ENCODE results near the gene NPIPA5.
"Not testable (repeated sequence)": the region's sequence is repeated elsewhere in the genome, so short reads cannot be mapped to it uniquely, and the experiment has no call there.

Gene NPIPA5

DNA sequence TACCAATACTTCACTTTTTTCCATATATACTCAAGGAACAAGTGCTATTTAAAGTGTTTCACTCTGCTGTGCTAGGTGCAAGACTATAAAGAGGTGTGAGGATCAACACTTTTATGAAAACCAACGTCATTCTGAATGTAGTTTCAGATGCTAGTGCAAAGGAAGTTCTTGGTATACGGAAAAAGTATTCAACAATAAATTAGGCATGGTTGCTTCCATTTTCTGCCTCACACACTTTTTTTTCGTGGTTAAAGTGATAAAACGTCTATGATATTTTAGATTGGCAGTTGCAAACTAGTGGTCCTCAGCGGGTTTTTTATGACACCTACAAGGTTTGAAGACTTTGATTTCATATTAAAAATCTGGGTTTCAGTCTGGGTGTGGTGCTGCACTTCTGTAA, 11.8 kb upstream of the NPIPA5 start:
- DNase-seq = not testable (repeated sequence)

DNA sequence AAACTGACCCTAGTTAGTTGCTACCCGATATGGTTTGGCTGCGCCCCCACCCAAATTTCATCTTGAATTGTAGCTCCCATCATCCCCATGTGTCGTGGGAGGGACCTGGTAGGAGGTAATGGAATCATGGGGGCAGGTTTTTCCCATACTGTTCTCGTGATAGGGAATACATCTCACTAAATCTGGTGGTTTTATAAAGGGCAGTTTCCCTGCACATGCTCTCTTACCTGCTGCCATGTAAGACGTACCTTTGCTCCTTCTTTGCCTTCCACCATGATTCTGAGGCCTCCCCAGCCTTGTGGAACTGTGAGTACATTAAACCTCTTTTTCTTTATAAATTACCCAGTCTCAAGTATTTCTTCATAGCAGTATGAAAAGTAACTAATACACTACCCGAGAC, 10.0 kb upstream of the NPIPA5 start:
- not testable (repeated sequence) for DNase-seq

GRCh38 chr16:15382810-15383209, 4.7 kb upstream of the NPIPA5 start:
- not testable (repeated sequence) for DNase-seq

- DNase-seq = not testable (repeated sequence)
Observed at GRCh38 chr16:15357495-15357894, 20.6 kb downstream of the NPIPA5 start.

GRCh38 chr16:15354846-15355245, 23.2 kb downstream of the NPIPA5 start:
- not testable (repeated sequence) for DNase-seq

GRCh38 chr16:15352852-15353251, 25.2 kb downstream of the NPIPA5 start:
- not testable (repeated sequence) for DNase-seq

- not testable (repeated sequence) for DNase-seq
Observed at GRCh38 chr16:15351745-15352144, 26.3 kb downstream of the NPIPA5 start.

- DNase-seq = not testable (repeated sequence)
Observed at GRCh38 chr16:15351251-15351650, 26.8 kb downstream of the NPIPA5 start.

DNA sequence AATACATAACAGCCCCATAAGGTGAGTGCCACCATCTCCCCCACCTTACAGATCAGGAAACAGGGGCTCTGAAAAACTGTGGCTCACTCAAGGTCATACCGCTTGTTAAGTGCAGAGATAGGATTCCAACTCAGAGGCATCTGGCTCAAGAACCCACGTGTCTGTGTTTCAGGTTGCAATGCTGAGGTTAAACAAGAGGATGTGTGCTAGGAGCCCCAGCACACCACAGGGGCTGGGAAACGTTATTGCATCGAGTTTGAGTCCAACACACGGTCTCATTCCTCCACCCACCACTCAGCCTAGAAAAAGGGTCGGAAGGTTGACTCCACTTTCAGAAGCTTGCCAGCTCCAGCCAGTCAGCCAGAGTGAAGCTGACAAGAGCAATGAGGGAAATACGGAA, 29.4 kb downstream of the NPIPA5 start:
- DNase-seq = not testable (repeated sequence)

DNA sequence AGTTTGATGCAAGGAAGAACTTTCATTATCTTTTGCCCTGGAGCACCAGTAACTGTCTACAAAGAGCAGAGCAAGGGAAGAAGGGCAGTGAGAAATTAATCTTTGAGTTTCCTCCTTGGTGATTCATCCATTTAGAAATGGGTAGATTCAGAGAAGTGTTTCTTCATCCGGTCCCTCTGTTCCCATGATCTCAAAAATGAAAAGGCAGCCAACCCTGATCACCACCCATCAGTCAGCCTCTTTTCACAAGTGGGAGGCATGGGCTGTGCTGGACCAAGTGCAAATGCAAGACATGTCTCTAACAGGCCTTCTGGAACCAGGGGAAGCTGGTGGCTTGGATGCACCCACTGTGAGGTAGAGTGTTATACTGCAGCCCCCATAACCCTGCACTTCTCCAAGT, 35.8 kb downstream of the NPIPA5 start:
- DNase-seq = not testable (repeated sequence)

- not testable (repeated sequence) for DNase-seq
Observed at GRCh38 chr16:15338986-15339385, 39.1 kb downstream of the NPIPA5 start.

GRCh38 chr16:15337974-15338605, 40.0 kb downstream of the NPIPA5 start:
- DNase-seq = not testable (repeated sequence)

DNA sequence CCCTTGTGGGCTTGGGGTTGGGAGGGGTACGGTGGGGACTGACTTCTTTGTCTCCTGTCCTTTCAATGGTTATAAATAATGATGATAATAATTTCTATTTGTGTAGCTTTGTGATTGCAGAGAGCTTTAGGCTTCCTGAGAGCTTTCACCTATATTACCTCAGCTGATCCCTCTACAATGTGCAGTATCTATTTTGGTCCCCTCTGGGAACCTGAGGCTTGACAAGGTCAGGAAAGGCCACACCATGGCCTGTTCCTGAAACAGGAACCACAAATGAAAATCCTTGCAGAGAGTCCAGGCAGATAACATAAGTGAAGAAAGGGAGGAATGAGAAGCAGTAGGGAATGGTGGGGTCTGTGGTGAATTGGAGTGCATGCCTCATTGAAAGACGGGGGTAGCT, 42.5 kb downstream of the NPIPA5 start:
- DNase-seq = not testable (repeated sequence)

DNA sequence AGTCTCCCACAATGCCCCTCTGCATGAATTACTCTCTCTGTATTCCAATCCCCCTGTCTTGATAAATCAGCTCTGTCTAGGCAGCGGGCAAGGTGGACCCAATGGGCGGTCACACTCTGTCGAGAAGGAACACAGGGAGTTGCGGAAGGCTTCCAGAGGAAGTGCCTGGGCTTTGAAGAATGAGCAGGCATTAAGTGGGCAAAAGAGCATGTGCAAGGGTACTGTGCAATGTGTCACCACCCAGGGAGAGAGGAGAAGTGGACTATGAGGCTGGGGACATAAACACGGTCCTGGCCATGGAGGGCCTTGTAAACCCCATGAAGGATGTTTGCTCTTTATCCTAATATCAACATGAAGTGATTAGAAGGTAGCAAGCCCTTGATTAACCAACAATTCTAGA, 44.1 kb downstream of the NPIPA5 start:
- not testable (repeated sequence) for DNase-seq

- DNase-seq = not testable (repeated sequence)
Observed at GRCh38 chr16:15330978-15331377, 47.1 kb downstream of the NPIPA5 start.

- not testable (repeated sequence) for DNase-seq
Observed at GRCh38 chr16:15324954-15325353, 53.1 kb downstream of the NPIPA5 start.

DNA sequence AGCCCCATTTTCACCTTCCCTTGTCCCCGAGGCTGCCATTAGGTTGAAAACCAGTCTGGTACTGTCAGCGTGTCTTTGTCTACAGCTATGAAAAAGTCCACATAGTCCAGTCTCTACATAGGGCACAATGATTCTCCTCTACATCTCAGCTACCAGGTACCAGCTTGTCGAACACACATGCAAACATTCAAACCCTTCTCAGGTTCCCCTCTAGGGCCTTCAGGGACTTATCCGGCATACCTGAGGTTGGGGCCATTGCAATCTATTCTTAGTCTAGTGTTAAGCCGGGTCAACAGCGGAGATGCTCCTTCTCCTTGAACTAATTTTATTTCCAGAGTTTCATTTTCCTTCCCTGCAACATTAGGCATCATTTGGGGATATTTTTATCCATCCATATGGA, 54.7 kb downstream of the NPIPA5 start:
- DNase-seq = not testable (repeated sequence)

DNA sequence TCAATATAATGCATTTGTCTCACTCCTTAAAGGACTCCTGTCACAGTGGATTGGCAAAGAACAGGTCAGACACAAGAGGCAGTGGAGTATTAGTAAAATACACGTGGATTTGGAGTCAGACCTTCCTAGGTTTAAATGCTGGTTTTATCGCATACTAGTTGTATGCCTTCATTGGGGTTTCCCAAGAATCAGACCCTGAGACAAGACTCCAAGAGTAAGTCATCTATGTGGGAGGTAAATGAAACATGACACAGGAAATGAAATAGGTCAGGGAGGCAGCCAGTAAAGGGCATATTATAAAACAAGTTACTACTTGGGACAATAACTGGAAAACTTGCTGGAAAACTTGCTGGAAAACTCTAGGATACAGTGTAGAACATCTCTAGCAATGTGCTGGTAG, 56.9 kb downstream of the NPIPA5 start:
- not testable (repeated sequence) for DNase-seq

GRCh38 chr16:15314562-15314961, 63.5 kb downstream of the NPIPA5 start:
- DNase-seq = not testable (repeated sequence)

All from DMS 273 treated with DMSO at 0.1 percent for 48 hours (cell line).